GM12872 (cell line): ENCODE results near the gene SEC11A.

ENCODE experiments used
- TF ChIP-seq, protein P1 (sequence below): IDR thresholded peaks from 3 replicates; pipeline ENCODE4 v1.5.1; 2011; ENCODE audit warnings: low read depth, mild to moderate bottlenecking, low read length, moderate library complexity; ENCODE audit not compliant: insufficient read depth

The SEC11A gene

DNA sequence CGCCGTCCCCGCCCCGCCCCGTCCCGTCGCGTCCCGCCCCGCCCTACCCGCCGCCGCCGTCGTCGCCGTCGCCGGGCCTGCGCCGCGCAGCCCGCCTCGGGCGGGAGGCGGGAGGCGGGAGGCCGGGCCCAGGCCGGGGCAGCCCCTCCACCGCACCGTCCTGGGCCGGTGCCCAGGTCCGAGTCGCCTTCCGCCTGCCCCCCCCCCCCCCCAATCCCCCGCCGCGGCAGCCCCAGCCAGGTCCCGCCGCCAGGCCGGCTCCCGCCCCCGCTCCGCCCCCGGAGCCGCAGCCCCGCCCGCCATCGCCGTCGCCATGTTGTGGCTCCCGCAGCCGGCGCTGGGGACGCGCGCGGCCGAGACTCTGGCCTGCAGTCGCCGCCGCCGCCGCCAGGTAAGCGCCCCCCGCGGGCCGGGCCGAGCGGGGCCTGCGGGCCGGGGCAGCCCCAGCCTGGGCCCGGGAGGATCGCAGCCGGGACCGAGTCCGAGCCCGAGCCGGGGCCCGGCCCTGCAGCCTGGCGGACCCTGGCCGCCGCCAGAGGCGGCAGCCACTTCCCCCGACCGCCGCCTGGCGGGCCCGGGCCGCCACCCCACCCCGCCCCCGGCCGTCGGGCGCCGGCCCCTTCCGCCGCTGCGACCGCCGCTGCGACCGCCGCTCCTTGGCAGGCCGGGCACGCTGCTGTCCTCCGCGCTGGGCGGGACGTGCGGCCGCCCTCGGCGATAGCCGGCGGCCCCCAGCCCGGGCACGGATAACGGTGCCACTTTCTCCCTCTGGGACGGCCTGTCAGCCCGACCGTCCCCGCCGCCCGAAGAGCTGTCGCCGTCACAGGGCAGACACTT, 32.6 kb upstream of the SEC11A start, which contains the start of gene ZNF592:
ZNF592 (plus strand) TSS at position 319 of the 837 bp plus-strand sequence. CDS start 34,084 bp downstream, outside the sequence.
- TF ChIP-seq, protein P1, sequence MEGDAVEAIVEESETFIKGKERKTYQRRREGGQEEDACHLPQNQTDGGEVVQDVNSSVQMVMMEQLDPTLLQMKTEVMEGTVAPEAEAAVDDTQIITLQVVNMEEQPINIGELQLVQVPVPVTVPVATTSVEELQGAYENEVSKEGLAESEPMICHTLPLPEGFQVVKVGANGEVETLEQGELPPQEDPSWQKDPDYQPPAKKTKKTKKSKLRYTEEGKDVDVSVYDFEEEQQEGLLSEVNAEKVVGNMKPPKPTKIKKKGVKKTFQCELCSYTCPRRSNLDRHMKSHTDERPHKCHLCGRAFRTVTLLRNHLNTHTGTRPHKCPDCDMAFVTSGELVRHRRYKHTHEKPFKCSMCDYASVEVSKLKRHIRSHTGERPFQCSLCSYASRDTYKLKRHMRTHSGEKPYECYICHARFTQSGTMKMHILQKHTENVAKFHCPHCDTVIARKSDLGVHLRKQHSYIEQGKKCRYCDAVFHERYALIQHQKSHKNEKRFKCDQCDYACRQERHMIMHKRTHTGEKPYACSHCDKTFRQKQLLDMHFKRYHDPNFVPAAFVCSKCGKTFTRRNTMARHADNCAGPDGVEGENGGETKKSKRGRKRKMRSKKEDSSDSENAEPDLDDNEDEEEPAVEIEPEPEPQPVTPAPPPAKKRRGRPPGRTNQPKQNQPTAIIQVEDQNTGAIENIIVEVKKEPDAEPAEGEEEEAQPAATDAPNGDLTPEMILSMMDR: peak; percentile 22; the same call in 1 of the 3 replicates

GRCh38 chr15:84747416-84748273, 31.7 kb upstream of the SEC11A start:
- TF ChIP-seq, protein P1: no peak

DNA sequence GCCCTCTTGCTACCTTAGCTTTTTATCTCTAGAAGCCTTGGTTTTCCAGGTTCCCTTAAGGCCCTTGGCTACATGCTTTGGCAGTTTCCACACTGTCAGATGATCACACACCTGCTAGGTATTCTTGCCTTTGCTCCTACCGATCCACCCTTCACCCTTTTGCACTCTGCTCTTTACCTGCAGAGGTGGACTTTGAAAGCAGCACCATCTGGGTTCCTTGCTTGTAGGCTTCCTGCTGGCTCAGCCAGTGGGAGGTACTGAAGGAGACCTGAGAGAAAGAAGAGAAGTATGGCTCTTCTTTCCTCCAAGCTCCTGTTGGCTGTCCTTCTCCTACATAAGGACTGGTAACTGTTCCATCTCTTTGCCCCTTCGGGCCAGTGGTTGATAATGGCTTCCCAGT, 25.2 kb upstream of the SEC11A start:
- TF ChIP-seq, protein P1: no peak

DNA sequence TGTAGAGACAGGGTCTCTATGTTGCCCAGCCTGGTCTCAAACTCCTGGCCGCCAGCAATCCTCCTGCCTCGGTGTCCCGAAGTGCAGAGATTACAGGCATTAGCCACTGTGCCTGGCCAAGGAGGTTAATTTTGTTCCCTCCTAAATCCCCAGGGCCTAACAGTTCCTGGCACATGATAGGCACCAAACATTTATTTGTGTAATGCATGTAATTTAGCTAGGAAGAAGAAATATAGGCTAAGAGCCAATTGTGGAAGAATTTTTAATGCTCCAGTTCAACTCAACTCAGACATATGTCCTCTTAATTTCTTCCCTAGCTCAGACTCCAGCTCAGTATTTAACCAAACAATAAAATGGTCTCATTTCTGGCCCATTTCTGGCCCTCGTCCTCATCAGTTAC, 24.8 kb upstream of the SEC11A start:
- TF ChIP-seq, protein P1: no peak

DNA sequence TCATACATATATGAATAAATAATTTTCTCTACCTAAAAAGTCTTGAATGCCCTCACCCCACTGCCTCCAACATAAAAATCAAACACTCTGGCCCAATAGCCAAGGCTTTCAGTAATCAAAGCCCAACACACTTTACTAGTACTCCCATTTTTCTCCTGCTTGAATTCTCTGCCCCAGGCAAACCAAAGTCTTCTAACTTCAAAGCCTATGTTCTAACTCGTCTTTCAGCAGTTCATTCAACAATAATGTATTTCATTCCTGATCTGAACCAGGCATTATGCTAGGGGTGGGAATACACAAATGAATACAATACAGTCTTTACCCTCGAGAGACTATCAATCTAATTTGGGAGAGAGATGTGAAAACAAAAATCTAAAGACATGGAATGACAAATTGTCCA, 21.1 kb upstream of the SEC11A start:
- TF ChIP-seq, protein P1: no peak

DNA sequence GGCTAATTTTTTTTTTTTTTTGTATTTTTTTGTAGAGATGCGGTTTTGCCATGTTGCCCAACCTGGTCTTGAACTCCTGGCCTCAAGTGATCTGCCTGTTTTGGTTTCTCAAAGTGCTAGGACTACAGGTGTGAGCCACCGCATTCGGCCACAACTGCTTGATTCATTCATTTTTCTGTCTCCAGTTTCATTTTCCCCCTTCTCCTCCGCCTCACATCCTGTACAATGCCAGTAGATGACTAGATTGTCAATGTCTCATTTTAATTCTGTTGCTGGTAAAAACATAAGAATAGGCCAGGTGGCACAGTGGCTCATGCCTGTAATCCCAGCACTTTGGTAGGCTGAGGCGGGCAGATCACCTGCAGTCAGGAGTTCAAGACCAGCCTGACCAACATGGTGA, 20.4 kb upstream of the SEC11A start:
- TF ChIP-seq, protein P1: no peak

GRCh38 chr15:84734794-84735479, 19.0 kb upstream of the SEC11A start:
- TF ChIP-seq, protein P1: no peak
